H1 (cell line): ENCODE results near the gene GLCE. TPM values are rescaled to one million over a fixed set of nuclear protein-coding genes. Genes with fewer than 3 reads are reported as not detected.

Experiments
- CREB1 ChIP-seq: IDR thresholded peaks from 2 replicates; pipeline ENCODE4 v1.6.1; 2012; ENCODE audit warnings: inconsistent platforms
- JUND ChIP-seq: IDR thresholded peaks from 2 replicates; pipeline ENCODE4 v1.6.1; 2011; ENCODE audit warnings: mild to moderate bottlenecking, improper control_type of control experiment, low read length
- polyA plus RNA-seq, 7 experiments: library from polyadenylated mRNA; depleted of rRNA in 3 of 7; stranded (reverse) in 5 of 7; unstranded in 2 of 7; fragments of >200 nt in 5 of 7; fragments of 200-250 nt in 2 of 7; gene quantifications; 1 replicate in 5 of 7; 2 replicates in 1 of 7; 4 replicates in 1 of 7; pipeline versions ENCODE4 v1.2.1 to v1.2.3, GENCODE V29; 2011 to 2013; ENCODE audit warnings: missing spikeins in 2 of 7, mixed read lengths in 2 of 7
- total RNA-seq: library from RNA; stranded (reverse); fragmentation: NEBNext Ultra II Directional; extraction: Animal tissue kit (Norgen Biotek cat#: 25700); gene quantifications from 2 replicates; pipeline ENCODE4 v1.2.1, GENCODE V29; 2021

Gene GLCE
- total and polyA plus RNA-seq, 2 of the 8 experiments (the other 6 are each of a cell fraction or from before 2014, with no cell fraction given): 17.1 to 22.7 TPM

DNA sequence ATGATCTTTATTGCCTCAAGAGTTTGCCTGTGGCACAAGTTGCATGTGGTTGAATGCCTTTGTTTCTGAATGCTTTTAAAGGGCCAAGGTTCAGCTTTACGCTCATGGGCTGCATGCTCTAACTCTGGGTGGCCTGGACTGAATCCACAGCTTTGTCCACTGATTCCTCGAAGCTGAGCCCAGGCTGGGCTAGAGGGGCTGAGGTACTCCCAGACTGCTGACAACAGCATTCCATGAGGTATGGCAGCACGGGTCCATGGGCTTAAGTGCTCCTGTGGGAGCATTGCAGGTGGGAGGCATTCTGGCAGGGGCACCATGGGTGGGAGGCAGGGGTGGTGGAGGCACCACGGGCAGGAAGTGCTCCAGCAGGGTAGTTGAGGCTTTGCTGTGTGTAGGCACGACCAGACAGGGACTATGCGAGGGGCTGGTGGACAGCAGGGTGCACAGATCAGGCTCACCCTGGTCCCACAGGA lies 61.6 kb downstream of the GLCE start (continued):
- TF ChIP-seq CREB1 (no peak), JUND (no peak)
